Left lobe of liver (tissue), 2 donors: ENCODE results near the gene EBLN2. TPM values are rescaled to one million over a fixed set of nuclear protein-coding genes. Genes with fewer than 3 reads are reported as not detected.
"Not testable (repeated sequence)": the region's sequence is repeated elsewhere in the genome, so short reads cannot be mapped to it uniquely, and the experiment has no call there.

Source experiments
- ATAC-seq: fragments of 200-7000 bp; cut with Tn5 transposase; one replicate; pipeline ENCODE4 v1.9.1; 2020; ENCODE audit warnings: mild to moderate bottlenecking, moderate library complexity
- DNase-seq: peaks from one replicate; pipeline ENCODE4 v3.0.0-alpha.2; 2020; ENCODE audit warnings: low spot score
- total RNA-seq: library from RNA; stranded (reverse); gene quantifications from one replicate; pipeline ENCODE4 v1.2.1, GENCODE V29; 2021
- donor health status: DM: no; HTN: no; CAD: no; lungs with moderate emphysema.
- donor health status: DM: no; HTN: yes; CAD: no.

EBLN2 gene
- total RNA-seq, 1 donor from 2014 or later: 2.0 TPM

- DNase-seq: no peak
- no peak for ATAC-seq
Observed at GRCh38 chr3:73056845-73057150, 4.7 kb upstream of the EBLN2 start.

- no peak for ATAC-seq
- no peak for DNase-seq
Observed at GRCh38 chr3:73060302-73060723, 1.1 kb upstream of the EBLN2 start.

- not testable (repeated sequence) for ATAC-seq, DNase-seq
Observed at GRCh38 chr3:73066243-73066642, 4.8 kb downstream of the EBLN2 start.

GRCh38 chr3:73068419-73068818, 7.0 kb downstream of the EBLN2 start:
- DNase-seq: no peak
- no peak for ATAC-seq

- ATAC-seq: no peak
- no peak for DNase-seq
Observed at GRCh38 chr3:73069187-73069586, 7.7 kb downstream of the EBLN2 start.

- DNase-seq: no peak
Observed at GRCh38 chr3:73069775-73070444, 8.5 kb downstream of the EBLN2 start.

GRCh38 chr3:73070675-73071575, 9.5 kb downstream of the EBLN2 start:
- DNase-seq (no peak), ATAC-seq (no peak)

More at GRCh38 chr3:73069775-73070444, 8.5 kb downstream of the EBLN2 start:
- ATAC-seq: no peak

GRCh38 chr3:73071952-73072351, 10.5 kb downstream of the EBLN2 start:
- DNase-seq: no peak
- no peak for ATAC-seq

GRCh38 chr3:73072634-73073033, 11.2 kb downstream of the EBLN2 start:
- no peak for ATAC-seq
- DNase-seq: no peak

- no peak for DNase-seq
- peak; percentile 16 for ATAC-seq
Observed at GRCh38 chr3:73073091-73073707, 11.7 kb downstream of the EBLN2 start.

- ATAC-seq (no peak), DNase-seq (no peak)
Observed at GRCh38 chr3:73074781-73075180, 13.3 kb downstream of the EBLN2 start.

GRCh38 chr3:73080216-73080966, 18.9 kb downstream of the EBLN2 start:
- no peak for DNase-seq
- ATAC-seq: no peak

- DNase-seq (no peak), ATAC-seq (no peak)
Observed at GRCh38 chr3:73081140-73081539, 19.7 kb downstream of the EBLN2 start.

- ATAC-seq: no peak
Observed at GRCh38 chr3:73084170-73084569, 22.7 kb downstream of the EBLN2 start.

GRCh38 chr3:73086071-73086494, 24.6 kb downstream of the EBLN2 start:
- ATAC-seq (peak; percentile 95), DNase-seq (peak; percentile 48)

More at GRCh38 chr3:73084170-73084569, 22.7 kb downstream of the EBLN2 start:
- DNase-seq: no peak

- DNase-seq (no peak), ATAC-seq (no peak)
Observed at GRCh38 chr3:73094129-73094528, 32.7 kb downstream of the EBLN2 start.

- DNase-seq (no peak), ATAC-seq (no peak)
Observed at GRCh38 chr3:73094951-73095350, 33.5 kb downstream of the EBLN2 start.

GRCh38 chr3:73096169-73096568, 34.7 kb downstream of the EBLN2 start:
- ATAC-seq (no peak), DNase-seq (no peak)

- DNase-seq: no peak
- no peak for ATAC-seq
Observed at GRCh38 chr3:73098026-73098425, 36.6 kb downstream of the EBLN2 start.

- no peak for DNase-seq
- ATAC-seq: no peak
Observed at GRCh38 chr3:73098873-73099272, 37.4 kb downstream of the EBLN2 start.
